HG03469 (cell line): ENCODE data around the gene GTF2IRD1.
"Not testable (repeated sequence)": the region's sequence is repeated elsewhere in the genome, so short reads cannot be mapped to it uniquely, and the experiment has no call there.

Experiments
- ATAC-seq: cut with Tn5 transposase; IDR thresholded peaks from one replicate; pipeline ENCODE4 v1.9.1; 2021; ENCODE audit warnings: mild to moderate bottlenecking, moderate library complexity, moderate number of reproducible peaks; ENCODE audit not compliant: unreplicated experiment

The GTF2IRD1 gene

DNA sequence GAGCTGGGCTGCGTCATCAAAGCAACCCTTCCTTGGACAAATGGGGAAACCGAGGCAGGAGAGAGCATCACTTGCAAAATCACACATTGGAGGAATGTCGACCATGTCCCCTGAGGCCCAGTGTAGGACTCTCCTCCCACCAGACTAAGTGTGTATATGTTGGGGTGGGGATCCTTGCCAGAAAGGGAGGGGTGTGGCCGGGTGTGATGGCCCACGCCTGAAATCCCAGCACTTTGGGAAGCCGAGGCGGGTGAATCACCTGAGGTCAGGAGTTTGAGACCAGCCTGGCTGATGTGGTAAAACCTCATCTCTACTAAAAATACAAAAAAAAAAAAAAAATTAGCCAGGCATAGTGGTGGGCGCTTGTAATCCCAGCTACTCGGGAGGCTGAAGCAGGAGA, 23.3 kb upstream of the GTF2IRD1 start:
- ATAC-seq, result not testable (repeated sequence)

DNA sequence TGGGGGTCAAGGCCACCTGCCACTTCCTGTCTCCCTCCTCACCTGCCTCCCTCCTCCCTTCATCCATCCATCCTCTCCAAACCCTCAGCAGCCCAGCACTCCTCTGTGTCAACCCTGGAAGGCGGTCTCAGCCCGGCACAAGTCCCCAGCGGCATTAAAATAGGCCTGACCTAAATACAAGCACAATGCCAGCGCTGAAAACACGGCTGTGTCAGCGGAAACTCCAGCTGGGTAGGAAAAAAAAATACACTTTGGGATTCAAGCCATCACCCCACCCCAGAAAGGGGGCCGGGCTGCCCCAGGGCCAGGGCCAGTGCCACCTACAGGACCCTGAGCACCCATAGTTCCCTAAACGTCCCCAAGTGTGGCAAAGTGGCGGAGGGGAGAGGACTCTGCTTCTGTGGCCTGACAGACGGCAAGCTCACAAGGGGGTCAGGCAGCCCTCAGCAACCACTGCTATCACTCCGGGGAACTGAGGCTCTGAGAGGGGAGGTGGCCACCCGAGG, 22.7 kb upstream of the GTF2IRD1 start:
- no peak for ATAC-seq

DNA sequence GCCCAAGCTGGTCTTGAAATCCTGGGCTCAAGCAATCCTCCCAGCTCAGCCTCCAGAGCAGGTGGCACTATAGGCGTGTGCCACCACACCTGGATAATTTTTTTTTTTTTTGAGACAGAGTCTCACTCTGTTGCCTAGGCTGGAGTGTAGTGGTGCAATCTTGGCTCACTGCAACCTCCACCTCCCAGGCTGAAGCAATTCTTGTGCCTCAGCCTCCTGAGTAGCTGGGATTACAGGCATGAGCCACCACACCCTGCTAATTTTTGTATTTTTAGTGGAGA, 16.5 kb upstream of the GTF2IRD1 start:
- ATAC-seq, result not testable (repeated sequence)

DNA sequence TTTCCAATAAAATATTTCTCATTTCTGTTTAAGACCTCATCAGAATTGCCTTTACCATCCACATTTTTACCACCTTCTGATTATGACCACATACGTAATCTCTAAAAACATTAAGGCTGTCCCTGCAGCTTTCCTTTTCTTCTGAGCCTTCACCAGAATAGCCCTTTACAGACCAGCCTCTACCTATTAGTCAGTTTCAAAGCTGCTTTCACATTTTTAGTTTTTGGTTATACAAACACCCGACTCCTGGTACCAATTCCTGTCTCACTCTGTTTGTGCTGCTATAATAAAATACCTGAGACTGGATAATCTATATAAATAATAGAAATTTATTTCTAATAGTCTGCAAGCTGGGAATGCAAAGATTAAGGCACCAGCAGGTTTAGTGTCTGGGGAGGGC, 15.4 kb upstream of the GTF2IRD1 start:
- no peak for ATAC-seq

DNA sequence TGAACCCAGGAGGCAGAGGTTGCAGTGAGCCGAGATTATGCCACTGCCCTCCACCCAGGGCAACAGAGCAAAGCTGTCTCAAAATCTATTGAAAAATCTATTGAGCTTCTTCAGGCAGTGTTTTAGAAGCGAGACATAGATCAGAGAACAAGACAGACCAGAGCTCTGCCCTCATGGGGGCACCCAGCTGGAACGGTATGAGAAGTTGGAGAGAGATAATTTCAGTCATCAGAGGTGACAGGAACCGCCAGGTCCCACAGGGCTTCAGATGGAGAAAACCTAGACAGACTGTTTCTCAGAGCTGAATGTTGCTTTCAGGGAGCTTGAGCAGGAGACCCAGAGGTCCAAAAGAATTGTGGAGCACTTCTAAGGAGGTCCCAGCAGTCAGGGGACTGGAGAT, 14.2 kb upstream of the GTF2IRD1 start:
- no peak for ATAC-seq

DNA sequence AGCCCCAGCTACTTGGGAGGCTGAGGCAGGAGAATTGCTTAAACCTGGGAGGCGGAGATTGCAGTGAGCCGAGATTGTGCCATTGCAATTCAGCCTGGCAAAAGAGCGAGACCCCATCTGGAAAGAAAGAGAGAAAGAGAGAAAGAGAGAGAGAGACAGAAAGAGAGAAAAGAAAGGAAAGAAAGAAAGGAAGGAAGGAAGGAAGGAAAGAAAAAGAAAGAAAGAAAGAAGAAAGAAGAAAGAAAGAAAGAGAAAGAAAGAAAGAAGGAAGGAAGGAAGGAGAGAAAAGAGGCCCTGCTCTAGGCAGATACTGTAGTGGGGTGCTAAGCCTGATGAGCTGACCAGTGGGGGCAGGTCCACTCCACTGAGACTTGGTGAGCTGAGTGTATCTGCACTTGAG, 13.6 kb upstream of the GTF2IRD1 start:
- ATAC-seq, result not testable (repeated sequence)

DNA sequence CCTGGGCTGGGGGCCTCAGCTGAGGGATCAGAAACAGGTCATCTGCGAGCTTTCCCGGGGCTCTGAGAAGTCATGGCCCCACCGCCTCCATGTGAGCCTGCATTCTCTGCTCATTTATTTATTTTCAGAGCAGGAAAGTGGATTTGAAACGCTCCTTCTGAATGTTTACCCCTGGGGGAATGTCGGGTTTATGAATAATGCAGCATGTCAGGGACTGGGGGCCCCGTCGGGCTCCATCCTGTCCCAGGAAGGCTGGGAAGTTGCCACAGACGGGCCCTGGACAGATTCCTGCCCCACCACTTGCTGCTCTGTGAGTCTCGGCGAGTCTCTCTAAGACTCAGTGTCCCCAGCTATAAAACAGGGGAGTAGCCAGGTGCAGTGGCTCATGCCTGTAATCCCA, 11.9 kb upstream of the GTF2IRD1 start:
- no peak for ATAC-seq

DNA sequence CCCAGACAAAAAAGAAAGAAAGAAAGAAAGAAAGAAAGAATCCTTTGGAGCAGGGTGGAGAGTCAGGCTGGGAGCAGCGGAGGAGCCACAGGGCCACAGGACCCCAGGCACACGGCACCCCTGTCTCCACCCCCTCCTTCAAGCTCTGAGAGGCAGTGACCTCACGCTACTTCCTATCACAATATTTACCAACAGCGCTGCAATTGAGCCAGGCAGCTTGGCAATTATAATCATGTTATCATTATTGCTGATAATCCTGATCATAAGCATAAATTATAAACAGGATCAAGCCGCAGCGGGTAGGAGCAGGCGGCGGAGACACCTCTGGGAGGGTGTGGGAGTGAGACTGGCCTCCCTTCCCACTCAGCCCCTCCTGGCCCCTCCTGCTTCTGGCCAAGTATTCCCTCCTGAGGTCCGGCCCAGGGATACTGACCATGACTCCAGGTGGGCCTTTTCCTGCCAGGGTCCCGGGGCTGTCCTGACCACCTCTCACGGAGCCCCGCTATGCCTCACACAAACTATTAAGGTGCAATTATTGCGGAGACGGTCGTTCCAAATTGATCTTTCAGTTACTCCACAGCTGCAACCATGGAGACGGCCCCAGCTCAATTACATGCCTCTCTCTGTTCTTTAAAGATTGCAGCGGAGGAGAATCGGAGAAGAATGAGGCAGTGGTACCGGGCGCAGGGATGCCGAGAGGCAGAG, 10.0 kb upstream of the GTF2IRD1 start:
- no peak for ATAC-seq

DNA sequence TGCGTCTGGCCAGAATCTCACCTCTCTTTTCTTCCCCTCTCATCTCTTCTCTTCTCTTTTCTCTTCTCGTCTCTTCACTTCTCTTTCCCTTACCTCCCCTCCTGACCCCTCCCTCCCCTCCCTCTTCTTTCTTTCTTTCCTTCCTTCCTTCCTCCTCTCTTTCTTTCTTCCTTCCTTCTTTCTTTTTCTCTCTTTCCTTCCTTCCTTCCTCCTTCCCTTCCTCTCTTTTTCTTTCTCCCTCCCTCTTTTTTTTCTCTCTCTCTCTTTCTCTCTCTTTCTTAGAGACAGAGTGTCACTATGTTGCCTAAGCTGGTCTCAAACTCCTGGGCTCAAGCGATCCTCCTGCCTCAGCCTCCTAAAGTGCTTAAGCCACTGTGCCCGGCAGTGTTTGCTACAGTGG, 4.6 kb upstream of the GTF2IRD1 start:
- no peak for ATAC-seq

DNA sequence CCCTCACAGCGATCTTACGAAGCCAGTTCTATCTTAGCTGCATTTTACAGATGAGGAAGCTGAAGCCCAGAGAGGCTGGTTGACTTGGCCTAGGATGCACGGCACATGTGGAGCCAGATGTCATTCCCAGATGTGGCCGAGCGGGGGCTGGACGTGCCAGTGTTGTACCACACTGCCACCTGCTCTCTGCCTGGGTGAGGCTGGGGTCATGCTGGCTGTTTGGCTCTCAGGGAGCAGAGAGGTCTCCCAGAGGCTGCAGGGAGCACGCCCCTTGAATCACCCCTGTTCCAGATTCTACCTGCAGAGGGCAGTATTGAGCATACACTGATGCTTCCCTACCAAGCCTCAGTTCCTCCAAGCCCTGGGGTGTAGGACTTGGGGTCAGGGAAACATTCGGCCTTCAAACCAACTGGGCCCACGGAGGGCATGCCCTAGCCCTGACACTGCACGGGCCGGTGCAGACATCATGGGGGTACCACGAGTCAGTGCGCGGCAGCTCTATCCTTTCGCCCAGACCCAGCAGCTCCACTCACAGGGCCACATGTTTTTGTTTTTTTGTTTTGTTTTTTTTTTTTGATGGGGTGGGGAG, 3.8 kb upstream of the GTF2IRD1 start:
- no peak for ATAC-seq

DNA sequence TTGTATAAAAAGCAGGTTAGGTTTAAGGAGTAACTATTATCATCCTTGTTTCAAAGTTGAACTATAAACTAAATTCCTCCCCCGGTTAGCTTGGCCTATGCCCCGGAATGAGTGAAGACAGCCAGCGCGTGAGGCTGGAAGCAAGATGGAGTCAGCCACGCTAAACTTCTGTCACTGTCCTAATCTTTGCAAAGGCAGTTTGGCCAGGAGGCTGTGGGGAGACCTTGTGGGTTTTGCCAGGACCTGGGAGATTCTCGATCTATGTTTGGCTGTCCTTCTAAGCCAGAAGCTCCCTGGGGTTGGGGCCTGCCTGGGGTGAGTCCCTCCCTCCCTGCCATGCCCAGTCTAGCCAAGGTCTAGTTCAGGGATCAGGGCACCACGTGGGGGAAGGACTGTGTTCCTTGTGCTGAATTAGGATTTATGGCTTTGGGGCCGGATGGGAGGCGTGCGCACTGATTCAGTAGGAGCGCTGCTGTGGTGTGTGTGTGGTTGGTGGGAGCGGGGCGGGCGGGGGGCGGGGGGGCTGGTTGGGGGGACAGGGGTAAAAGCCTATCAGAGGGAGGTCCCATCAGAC, 871 bp upstream of the GTF2IRD1 start:
- ATAC-seq, result no peak

DNA sequence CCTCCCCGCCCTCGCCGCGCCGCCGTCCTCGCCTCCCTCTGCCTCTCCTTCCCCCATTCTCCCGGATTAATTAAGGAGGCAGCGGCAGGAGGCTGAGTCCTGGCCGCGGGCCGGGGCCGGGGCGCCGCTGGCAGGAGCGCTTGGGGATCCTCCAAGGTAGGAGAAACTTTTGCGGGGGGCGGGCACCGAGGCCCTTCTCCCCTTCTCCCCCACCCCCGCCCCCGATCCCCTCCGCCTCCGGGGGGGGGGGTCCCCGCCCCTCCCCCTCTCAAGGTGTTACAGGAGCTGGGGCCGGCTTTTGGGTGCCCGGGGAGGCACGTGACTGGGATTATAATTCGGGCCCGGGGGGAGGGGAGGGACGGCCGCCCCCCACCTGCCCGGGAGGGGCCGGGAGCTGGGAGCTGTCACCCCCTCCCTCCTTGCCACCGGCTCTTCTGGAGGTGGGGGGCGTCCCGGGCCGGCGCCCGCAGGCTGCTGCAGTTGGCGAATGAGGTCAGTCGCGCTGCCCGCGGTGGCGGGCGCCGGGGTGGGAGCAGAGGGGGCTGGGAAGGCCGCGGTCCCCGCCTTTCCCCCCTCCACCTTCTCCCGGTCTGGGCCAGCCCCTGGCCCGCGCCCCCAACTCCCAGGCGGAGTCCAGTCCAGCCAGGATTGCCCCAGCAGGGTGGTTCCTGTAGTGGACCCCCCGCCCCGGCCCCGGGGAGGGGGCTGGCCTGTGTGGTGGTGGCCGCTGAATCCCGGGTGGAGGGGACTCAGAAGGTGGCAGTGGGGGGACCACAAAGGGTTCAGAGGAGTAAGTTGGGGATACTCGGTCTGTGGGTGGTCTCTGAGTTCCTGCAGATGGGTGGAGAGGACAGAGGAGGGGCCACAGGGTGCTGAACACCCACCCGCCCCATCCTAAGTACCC, 567 bp downstream of the GTF2IRD1 start:
- no peak for ATAC-seq

DNA sequence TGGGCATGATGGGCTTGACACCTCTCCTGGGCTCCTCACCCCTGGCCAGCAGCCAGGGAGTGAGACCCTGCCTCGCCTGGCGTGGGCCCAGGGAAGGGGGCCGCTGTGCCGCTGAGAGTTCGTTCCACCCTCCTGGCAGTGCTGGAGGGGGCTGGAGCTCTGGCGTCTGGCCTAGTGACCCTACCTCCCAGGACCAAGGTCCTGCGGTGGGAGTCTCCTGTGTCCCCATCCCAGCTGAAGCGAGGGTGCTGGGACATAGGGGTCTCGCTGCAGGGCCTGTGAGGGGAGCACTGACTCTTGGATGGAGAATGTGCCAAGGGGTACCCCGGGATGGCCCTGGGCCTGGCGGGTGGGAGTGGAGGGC, 1.2 kb downstream of the GTF2IRD1 start:
- ATAC-seq, result no peak

DNA sequence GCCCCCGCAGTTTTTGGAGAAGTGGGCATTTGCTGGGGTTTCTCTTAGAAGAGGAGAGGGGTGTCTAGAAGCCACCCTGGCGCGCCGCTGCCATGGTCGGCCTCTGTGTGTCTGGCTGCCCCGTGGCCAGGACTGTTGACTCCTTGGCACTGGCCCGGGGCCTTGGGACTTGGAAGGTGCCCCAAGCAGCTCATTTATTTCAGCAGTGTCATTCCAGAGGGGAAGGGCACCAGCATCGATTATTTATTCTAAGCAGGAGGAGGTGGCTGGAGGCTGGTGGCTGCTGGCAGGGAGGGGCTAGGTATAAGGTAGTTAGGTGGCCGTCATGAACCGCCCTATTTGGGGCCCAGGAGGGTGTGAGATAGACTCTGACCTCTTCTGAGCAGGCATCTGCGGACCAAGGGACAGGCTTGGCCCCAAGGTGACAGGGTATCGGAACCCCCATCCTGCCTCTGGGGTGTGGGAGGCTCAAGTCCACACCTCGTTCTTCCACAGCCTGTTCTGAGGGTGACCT, 1.6 kb downstream of the GTF2IRD1 start:
- no peak for ATAC-seq

DNA sequence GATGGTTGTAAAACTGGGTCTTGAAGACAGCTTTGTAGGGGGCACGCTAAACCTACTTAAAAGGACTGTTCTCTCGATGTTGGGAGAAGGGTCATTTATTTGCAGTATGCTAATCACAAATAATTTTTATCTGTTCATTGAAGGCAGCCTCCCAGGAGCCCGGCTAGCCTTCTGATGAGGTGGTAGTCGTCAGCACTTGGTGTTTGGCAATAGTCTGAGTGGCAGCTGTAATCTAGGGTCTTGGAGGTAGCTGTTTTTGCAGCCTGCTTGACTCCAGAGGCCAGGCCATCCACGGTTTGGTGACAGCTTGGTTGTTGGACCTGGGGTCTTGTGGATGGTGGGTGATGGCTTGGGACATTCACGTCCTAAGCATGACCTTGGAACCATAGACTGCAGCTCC, 2.2 kb downstream of the GTF2IRD1 start:
- no peak for ATAC-seq

DNA sequence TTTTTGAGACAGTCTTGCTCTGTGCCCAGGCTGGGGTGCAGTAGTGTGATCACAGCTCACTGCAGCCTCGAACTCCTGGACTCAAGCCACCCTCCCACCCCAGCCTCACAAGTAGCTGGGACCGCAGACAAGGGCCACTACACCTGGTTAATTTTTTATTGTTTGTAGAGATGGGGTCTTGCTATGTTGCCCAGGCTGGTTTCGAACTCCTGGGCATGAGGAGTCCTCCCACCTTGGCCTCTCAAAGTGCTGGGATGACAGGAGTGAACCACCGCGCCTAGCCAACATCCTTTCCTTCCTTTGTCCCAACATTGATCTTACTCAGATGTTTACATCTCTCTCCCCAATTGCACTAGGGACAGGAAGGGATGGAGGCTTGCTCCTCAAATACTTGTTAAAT, 3.3 kb downstream of the GTF2IRD1 start:
- no peak for ATAC-seq

DNA sequence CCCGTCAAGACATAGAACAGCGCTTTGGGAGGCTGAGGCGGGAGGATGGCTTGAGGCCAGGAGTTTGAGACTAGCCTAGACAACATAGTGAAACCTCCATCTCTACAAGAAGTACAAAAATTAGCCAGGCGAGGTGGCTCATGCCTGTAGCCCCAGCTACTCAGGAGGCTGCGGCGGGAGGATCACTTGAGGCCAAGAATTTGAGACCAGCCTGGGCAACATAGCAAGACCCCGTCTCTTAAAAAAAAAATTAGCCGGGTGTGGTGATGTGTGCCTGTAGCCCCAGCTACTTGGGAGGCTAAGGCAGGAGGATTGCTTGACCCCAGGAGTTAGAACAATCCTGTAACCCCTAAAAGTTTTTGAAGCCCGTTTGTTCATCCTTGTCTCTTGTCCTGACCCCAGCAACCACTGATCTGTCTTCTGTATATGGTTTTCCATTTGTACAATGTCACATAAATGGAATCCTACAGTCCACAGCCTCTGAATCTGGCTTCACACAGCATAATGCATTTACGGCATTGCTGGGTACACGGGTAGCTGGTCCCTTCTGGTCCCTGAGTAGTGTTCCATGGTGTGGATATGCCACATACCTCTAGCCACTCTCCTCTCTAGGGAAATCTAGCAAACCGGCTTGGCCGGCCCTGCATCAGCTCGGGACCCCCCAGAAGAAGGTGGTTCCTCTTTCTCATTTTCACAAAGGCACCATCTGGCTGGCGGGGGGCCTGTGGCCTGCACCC, 8.4 kb downstream of the GTF2IRD1 start:
- ATAC-seq, result no peak

DNA sequence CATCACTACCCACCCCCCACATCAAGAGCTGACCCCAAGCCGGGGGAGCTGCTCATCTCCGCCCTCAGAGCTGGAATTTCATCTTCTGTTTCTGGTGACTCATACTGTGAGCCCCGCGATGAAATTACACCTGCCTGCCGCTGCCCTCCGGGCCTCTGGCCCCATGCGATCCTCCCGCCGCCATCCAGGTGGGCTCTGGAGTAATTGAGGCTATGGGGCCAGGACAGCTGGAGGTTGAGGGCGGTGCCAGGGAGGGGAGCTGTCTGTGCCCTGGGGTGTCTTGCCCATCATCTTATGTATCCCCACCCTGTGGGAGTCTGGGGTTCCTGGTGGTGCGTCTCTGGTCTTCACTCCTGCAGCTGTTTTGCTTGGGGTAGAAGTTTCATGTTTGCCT, 9.0 kb downstream of the GTF2IRD1 start:
- ATAC-seq, result no peak

DNA sequence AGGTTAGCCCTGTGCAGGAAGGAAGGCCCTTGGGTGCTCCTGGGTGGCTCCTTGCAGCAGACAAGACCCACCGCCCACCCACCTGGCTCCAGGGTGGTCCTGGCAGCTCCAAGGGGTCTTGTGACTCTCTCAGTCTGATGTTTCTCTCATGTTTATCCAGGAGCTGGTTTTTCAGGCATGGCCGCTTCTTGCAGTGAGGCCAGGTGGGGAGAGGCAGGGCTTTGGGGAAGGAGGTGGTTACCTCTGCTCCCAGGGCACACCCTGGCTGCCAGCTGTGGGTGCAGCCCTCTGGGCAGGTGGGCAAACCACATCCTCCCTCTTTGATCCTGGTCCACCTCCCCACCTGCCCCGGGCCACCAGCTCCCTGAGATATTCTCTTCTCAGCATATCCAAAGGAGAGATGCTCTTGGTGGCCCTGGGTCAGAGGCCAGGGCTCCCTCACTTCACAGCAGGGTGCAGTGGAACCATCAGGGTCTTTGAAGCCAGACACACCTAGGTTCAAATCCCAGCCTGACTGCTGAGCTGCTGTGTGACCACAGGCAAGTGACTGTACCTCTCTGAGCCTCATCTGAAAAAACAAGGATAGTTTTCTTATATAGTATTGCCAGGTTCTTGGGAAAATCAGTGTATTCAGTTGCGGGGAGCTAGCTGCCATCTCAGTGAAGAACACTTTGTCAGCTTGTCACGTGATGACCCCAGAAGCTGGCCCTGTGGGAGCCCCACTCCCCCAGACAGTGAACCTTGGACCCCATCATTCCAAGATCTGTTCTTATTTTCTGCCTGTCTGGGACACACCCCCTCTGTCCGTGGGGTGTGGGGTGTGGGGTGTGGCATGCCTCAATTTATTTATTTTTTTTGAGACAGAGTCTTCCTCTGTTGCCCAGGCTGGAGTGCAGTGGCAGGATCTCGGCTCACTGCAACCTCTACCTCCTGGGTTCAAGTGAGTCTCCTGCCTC, 11.5 kb downstream of the GTF2IRD1 start:
- ATAC-seq, result no peak
